ENCODE data around the gene BMPR1A. TPM values are rescaled to one million over a fixed set of nuclear protein-coding genes. Genes with fewer than 3 reads are reported as not detected.

BMPR1A gene
- total and polyA plus RNA-seq, 10 of the 15 experiments (the other 5 are each of a cell fraction or from before 2014, with no cell fraction given): 2.3 to 22.7 (median 13.1) TPM

GRCh38 chr10:86752311-86752710 lies 4.1 kb upstream of the BMPR1A start:
- DNase-seq (ENCODE audit: low read depth, low spot score) (no peak), FAIRE-seq (no peak)
- intact Hi-C loops (cut with micrococcal nuclease; ENCODE audit: unreplicated experiment): no loop called here

More at GRCh38 chr10:86752311-86752710, 4.1 kb upstream of the BMPR1A start:
- ChIA-PET RAD21 (ENCODE audit: unreplicated experiment) (interaction anchor here (1.3 kb wide), 1 partner anchor 147 kb away, joined by 4 read pairs; no protein-coding TSS in a partner anchor), CTCF (interaction anchor here (0.9 to 1.4 kb wide), 2 partner anchors 16 to 40 kb away, joined by 3 to 6 read pairs; no protein-coding TSS in a partner anchor), SMC1A (ENCODE audit: uncharacterized antibody, unreplicated experiment) (interaction anchor here (0.8 to 2.5 kb wide), 9 partner anchors 9 to 153 kb away, joined by 3 to 6 read pairs (median 4); no protein-coding TSS in a partner anchor), POLR2A (interaction anchor here (0.6 kb wide), 1 partner anchor 47 kb away, joined by 6 read pairs; no protein-coding TSS in a partner anchor)
- Histone ChIP-seq H3K9ac (ENCODE audit: control insufficient read depth, insufficient read depth, low read length) (no peak overlapping the region), H3K4me1 (ENCODE audit: control insufficient read depth, insufficient read depth, low read length) (peaks cover 19% of the 10 kb centered on the region), H2AFZ (ENCODE audit: control insufficient read depth, low read depth, low read length) (no peak overlapping the region; the same call in 1 of the 2 replicates), H3K4me3 (no peak overlapping the region), H3K9me3 (replicated peaks; ENCODE audit: control insufficient read depth, insufficient read depth, low read length) (no peaks in the 10 kb centered on the region), H3K27ac (ENCODE audit: control insufficient read depth, insufficient read depth) (peak overlapping the region; percentile 42; the same call in 1 of the 2 replicates), H3K79me2 (ENCODE audit: control insufficient read depth, insufficient read depth, low read length) (peaks cover 11% of the 10 kb centered on the region), H3K4me2 (ENCODE audit: control insufficient read depth, insufficient read depth) (peak overlapping the region; percentile 49), H3K27me3 (replicated peaks in 1 of 2; ENCODE audit: control insufficient read depth in 2 of 2, insufficient read depth in 2 of 2, low read length in 1 of 2) (no peaks in the 10 kb centered on the region), H3K36me3 (ENCODE audit: control insufficient read depth in 2 of 2, insufficient read depth in 2 of 2, low read length in 1 of 2) (no peaks in the 10 kb centered on the region), H4K20me1 (ENCODE audit: control insufficient read depth, insufficient read depth) (no peaks in the 10 kb centered on the region)
- no peak for ATAC-seq
- TF ChIP-seq BCLAF1 (IDR thresholded peaks at IDR 0.05): no peak
- TF ChIP-seq NFYA (IDR thresholded peaks at IDR 0.05; ENCODE audit: borderline replicate concordance, low read depth, low read length): no peak
- no peak for TF ChIP-seq BMI1 (IDR thresholded peaks at IDR 0.05; ENCODE audit: borderline replicate concordance)
- no peak for TF ChIP-seq SRF (IDR thresholded peaks at IDR 0.05; ENCODE audit: low read depth in 2 of 2, low read length in 2 of 2)
- no peak for TF ChIP-seq BHLHE40 (IDR thresholded peaks at IDR 0.05; ENCODE audit: borderline replicate concordance in 1 of 2, low read depth in 2 of 2, low read length in 1 of 2)
- TF ChIP-seq CHD4 (IDR thresholded peaks at IDR 0.05): no peak
- no peak for TF ChIP-seq MXI1 (IDR thresholded peaks at IDR 0.05; ENCODE audit: low read depth, low read length)
- no peak for TF ChIP-seq DPF2 (IDR thresholded peaks at IDR 0.05)
- TF ChIP-seq ATF2 (IDR thresholded peaks at IDR 0.05; ENCODE audit: low read length): no peak
- TF ChIP-seq RBBP5 (conservative IDR thresholded peaks at IDR 0.05): no peak
- no peak for TF ChIP-seq NR2C1 (IDR thresholded peaks at IDR 0.05)
- TF ChIP-seq ZBTB4 (CRISPR knock-in tag; IDR thresholded peaks at IDR 0.05): no peak
- no peak for TF ChIP-seq GABPA (IDR thresholded peaks at IDR 0.05; ENCODE audit: low read depth)
- BruUV-seq (replicated peaks): no TSS peak
- in situ Hi-C loops (cut with MboI): no loop called here
- 82% methylated on average over 4 of the region's 4 CpGs for WGBS (ENCODE audit: insufficient coverage, insufficient replicate concordance, low lambda C conversion rate, missing lambda C conversion rate)

All from GM12878 (cell line).